GM19438 (cell line): ENCODE results near the gene PPP1R11.
"Not testable (repeated sequence)": the region's sequence is repeated elsewhere in the genome, so short reads cannot be mapped to it uniquely, and the experiment has no call there.

ENCODE experiments used
- ATAC-seq: cut with Tn5 transposase; IDR thresholded peaks from one replicate; pipeline ENCODE4 v1.9.1; 2021; ENCODE audit warnings: low read depth; ENCODE audit not compliant: unreplicated experiment

The PPP1R11 gene

GRCh38 chr6:30066577-30067459, at the start of gene PPP1R11:
Gene PPP1R11, plus strand, starts transcription at chr6:30067198. Its CDS starts 213 bp downstream, at chr6:30067411.
- peak; percentile 90 for ATAC-seq

GRCh38 chr6:30019819-30020218, 47.2 kb upstream of the PPP1R11 start:
- no peak for ATAC-seq

- ATAC-seq: no peak
These were observed 46.4 kb upstream of the PPP1R11 start for GRCh38 chr6:30020626-30021025.

- no peak for ATAC-seq
These were observed 44.8 kb upstream of the PPP1R11 start for GRCh38 chr6:30022189-30022588.

GRCh38 chr6:30022712-30023111, 44.3 kb upstream of the PPP1R11 start:
- ATAC-seq: not testable (repeated sequence)

- no peak for ATAC-seq
These were observed 41.8 kb upstream of the PPP1R11 start for GRCh38 chr6:30025186-30025585.

GRCh38 chr6:30029588-30029987, 37.4 kb upstream of the PPP1R11 start:
- no peak for ATAC-seq

- no peak for ATAC-seq
These were observed 35.6 kb upstream of the PPP1R11 start for GRCh38 chr6:30031381-30031780.

GRCh38 chr6:30033440-30033839, 33.6 kb upstream of the PPP1R11 start:
- ATAC-seq: not testable (repeated sequence)

- ATAC-seq: no peak
These were observed 31.2 kb upstream of the PPP1R11 start for GRCh38 chr6:30035784-30036183.

- ATAC-seq: no peak
These were observed 29.7 kb upstream of the PPP1R11 start for GRCh38 chr6:30037182-30037788.

GRCh38 chr6:30041221-30041620, 25.8 kb upstream of the PPP1R11 start:
- ATAC-seq: no peak

GRCh38 chr6:30041821-30042220, 25.2 kb upstream of the PPP1R11 start:
- no peak for ATAC-seq

GRCh38 chr6:30042476-30042875, 24.5 kb upstream of the PPP1R11 start:
- no peak for ATAC-seq

- no peak for ATAC-seq
These were observed 24.1 kb upstream of the PPP1R11 start for GRCh38 chr6:30042914-30043313.

- no peak for ATAC-seq
These were observed 23.3 kb upstream of the PPP1R11 start for GRCh38 chr6:30043744-30044143.

GRCh38 chr6:30044630-30045029, 22.4 kb upstream of the PPP1R11 start:
- no peak for ATAC-seq

GRCh38 chr6:30047220-30047619, 19.8 kb upstream of the PPP1R11 start:
- ATAC-seq: no peak

GRCh38 chr6:30053682-30054081, 13.3 kb upstream of the PPP1R11 start:
- ATAC-seq: no peak

- no peak for ATAC-seq
These were observed 11.5 kb upstream of the PPP1R11 start for GRCh38 chr6:30055513-30055912.

- peak; percentile 18 for ATAC-seq
These were observed 6.3 kb upstream of the PPP1R11 start for GRCh38 chr6:30060606-30061091.
